ENCODE data around the gene GATD1.

GATD1 gene

GRCh38 chr11:803770-804598 lies 26.7 kb upstream of the GATD1 start:
- Histone ChIP-seq H3K4me1 (ENCODE audit: low read depth, poor library complexity, severe bottlenecking) (peaks cover 23% of the 10 kb centered on the region), H3K9ac (no peak overlapping the region), H3K4me3 (IDR thresholded peaks at IDR 0.05; ENCODE audit: insufficient read depth, low read depth, low read length) (no peak overlapping the region), H3K4me2 (peak overlapping the region; percentile 86), H3K79me2 (ENCODE audit: insufficient read depth, low read depth) (peaks cover 17% of the 10 kb centered on the region; the same call in 1 of the 2 replicates), H3K27ac (no peak overlapping the region), H2AFZ (ENCODE audit: low read depth) (no peak overlapping the region), H3K27me3 (ENCODE audit: insufficient read depth, low read depth) (no peaks in the 10 kb centered on the region), H3K36me3 (ENCODE audit: insufficient read depth) (no peaks in the 10 kb centered on the region), H4K20me1 (ENCODE audit: insufficient read depth) (no peaks in the 10 kb centered on the region)
- no peak for TF ChIP-seq CTCF (conservative IDR thresholded peaks at IDR 0.05; ENCODE audit: low read depth, low read length)

- H3K36me3 ChIP-seq (ENCODE audit: insufficient read depth): no peaks in the 10 kb centered on the region
- H3K4me2 ChIP-seq: no peak overlapping the region; the same call in 1 of the 2 replicates
- H3K9ac ChIP-seq: no peak overlapping the region
- no peaks in the 10 kb centered on the region for H3K27me3 ChIP-seq (ENCODE audit: insufficient read depth, low read depth)
- no peak overlapping the region for H3K4me3 ChIP-seq (IDR thresholded peaks at IDR 0.05; ENCODE audit: insufficient read depth, low read depth, low read length)
- no peak overlapping the region for H3K27ac ChIP-seq
- no peak for TF ChIP-seq CTCF (conservative IDR thresholded peaks at IDR 0.05; ENCODE audit: low read depth, low read length)
- H2AFZ ChIP-seq (ENCODE audit: low read depth): no peak overlapping the region
- no peaks in the 10 kb centered on the region for H4K20me1 ChIP-seq (ENCODE audit: insufficient read depth)
- H3K4me1 ChIP-seq (ENCODE audit: low read depth, poor library complexity, severe bottlenecking): peaks cover 27% of the 10 kb centered on the region
- peaks cover 12% of the 10 kb centered on the region; the same call in 1 of the 2 replicates for H3K79me2 ChIP-seq (ENCODE audit: insufficient read depth, low read depth)
Measured at GRCh38 chr11:803467-803742, 26.1 kb upstream of the GATD1 start.

- no peaks in the 10 kb centered on the region for H3K27me3 ChIP-seq (ENCODE audit: insufficient read depth, low read depth)
- H3K4me3 ChIP-seq (IDR thresholded peaks at IDR 0.05; ENCODE audit: insufficient read depth, low read depth, low read length): no peak overlapping the region
- H3K36me3 ChIP-seq (ENCODE audit: insufficient read depth): no peaks in the 10 kb centered on the region
- H3K4me1 ChIP-seq (ENCODE audit: low read depth, poor library complexity, severe bottlenecking): peaks cover 24% of the 10 kb centered on the region
- H3K27ac ChIP-seq: no peak overlapping the region
- no peak for TF ChIP-seq CTCF (conservative IDR thresholded peaks at IDR 0.05; ENCODE audit: low read depth, low read length)
- H3K4me2 ChIP-seq: no peak overlapping the region
- H3K79me2 ChIP-seq (ENCODE audit: insufficient read depth, low read depth): peaks cover 6% of the 10 kb centered on the region; the same call in 1 of the 2 replicates
- H2AFZ ChIP-seq (ENCODE audit: low read depth): no peak overlapping the region
- no peaks in the 10 kb centered on the region for H4K20me1 ChIP-seq (ENCODE audit: insufficient read depth)
- H3K9ac ChIP-seq: no peak overlapping the region
Measured at GRCh38 chr11:802693-803466, 25.6 kb upstream of the GATD1 start.

GRCh38 chr11:802018-802617 lies 24.8 kb upstream of the GATD1 start:
- H3K27ac ChIP-seq: no peak overlapping the region
- no peak for TF ChIP-seq CTCF (conservative IDR thresholded peaks at IDR 0.05; ENCODE audit: low read depth, low read length)
- H3K9ac ChIP-seq: no peak overlapping the region
- no peaks in the 10 kb centered on the region for H3K27me3 ChIP-seq (ENCODE audit: insufficient read depth, low read depth)
- no peaks in the 10 kb centered on the region for H4K20me1 ChIP-seq (ENCODE audit: insufficient read depth)
- H3K4me2 ChIP-seq: no peak overlapping the region
- peaks cover 21% of the 10 kb centered on the region for H3K4me1 ChIP-seq (ENCODE audit: low read depth, poor library complexity, severe bottlenecking)
- no peaks in the 10 kb centered on the region for H3K36me3 ChIP-seq (ENCODE audit: insufficient read depth)
- no peak overlapping the region for H2AFZ ChIP-seq (ENCODE audit: low read depth)
- H3K4me3 ChIP-seq (IDR thresholded peaks at IDR 0.05; ENCODE audit: insufficient read depth, low read depth, low read length): no peak overlapping the region
- no peaks in the 10 kb centered on the region for H3K79me2 ChIP-seq (ENCODE audit: insufficient read depth, low read depth)
